ENCODE results near the gene ENPP1. TPM values are rescaled to one million over a fixed set of nuclear protein-coding genes. Genes with fewer than 3 reads are reported as not detected.

Gene ENPP1
- total and polyA plus RNA-seq, 2 of the 4 experiments (the other 2 are of a cell fraction), result 10.9 to 38.9 TPM

GRCh38 chr6:131840936-131841583 lies 33.2 kb downstream of the ENPP1 start:
- no peak for DNase-seq

More at GRCh38 chr6:131840936-131841583, 33.2 kb downstream of the ENPP1 start:
- H3K18ac ChIP-seq (ENCODE audit: low read depth, low read length), result no peak overlapping the region
- H2BK20ac ChIP-seq (ENCODE audit: low read depth, low read length), result no peak overlapping the region
- H3K36me3 ChIP-seq (ENCODE audit: control insufficient read depth, insufficient read depth, low read length), result no peaks in the 10 kb centered on the region
- no peak overlapping the region for H4K91ac ChIP-seq (ENCODE audit: insufficient read depth, low read depth, low read length)
- H3K27ac ChIP-seq (ENCODE audit: insufficient read depth, low read length), result no peak overlapping the region
- no peaks in the 10 kb centered on the region for H3K27me3 ChIP-seq (ENCODE audit: control insufficient read depth, insufficient read depth, low read length)
- H4K20me1 ChIP-seq (ENCODE audit: insufficient read depth, low read length), result no peaks in the 10 kb centered on the region
- H3K4me2 ChIP-seq (ENCODE audit: low read depth, low read length), result no peak overlapping the region
- no peaks in the 10 kb centered on the region for H3K9me1 ChIP-seq (ENCODE audit: insufficient read depth, low read length)
- intact Hi-C loops (cut with micrococcal nuclease), result no loop called here
- no peak overlapping the region for H2BK15ac ChIP-seq (ENCODE audit: low read depth, low read length)
- H2AK9ac ChIP-seq (replicated peaks; ENCODE audit: low read depth, low read length, poor library complexity), result no peak overlapping the region
- in situ Hi-C loops (cut with MboI; ENCODE audit: low sequenced_read_pairs), result no loop called here
- dilution Hi-C loops (cut with HindIII; ENCODE audit: low sequenced_read_pairs, unreplicated experiment), result no loop called here
- no CpG with 5 or more reads among the region's 5 CpGs for WGBS, 2 experiments (ENCODE audit: extremely low coverage in 2 of 2, insufficient read length in 1 of 2)
- BruUV-seq (replicated peaks), result no TSS peak
- no peak overlapping the region for H3K56ac ChIP-seq (ENCODE audit: extremely low read depth, insufficient read depth, low read length)
- no peak overlapping the region for H3K14ac ChIP-seq (replicated peaks; ENCODE audit: low read depth, low read length)
- H2BK5ac ChIP-seq (ENCODE audit: low read depth, low read length, poor library complexity, severe bottlenecking), result no peak overlapping the region
- no peak overlapping the region for H2BK120ac ChIP-seq (ENCODE audit: low read depth, low read length)
- H3K79me1 ChIP-seq (ENCODE audit: low read depth in 1 of 2, low read length in 2 of 2), result peaks cover 0 to 8% of the 10 kb centered on the region in 2 experiments; a peak in 2 of 4 replicates
- H3K9me3 ChIP-seq (ENCODE audit: control insufficient read depth, insufficient read depth, low read length), result no peaks in the 10 kb centered on the region; the same call in 1 of the 2 replicates
- H4K8ac ChIP-seq (ENCODE audit: low read depth in 2 of 2, low read length in 2 of 2), result no peak overlapping the region
- CTCF ChIA-PET, result interaction anchor here (0.6 kb wide), 1 partner anchor 152 kb away, joined by 4 read pairs; no protein-coding TSS in a partner anchor
- ATAC-seq (ENCODE audit: low read depth), result no peak
- no peak overlapping the region for H2AK5ac ChIP-seq (ENCODE audit: low read depth, low read length)
- H3K4ac ChIP-seq (ENCODE audit: low read depth, low read length), result no peak overlapping the region
- H3K4me3 ChIP-seq (ENCODE audit: insufficient read depth, low read depth, low read length), result no peak overlapping the region
- H2AFZ ChIP-seq (replicated peaks; ENCODE audit: low read length, poor library complexity), result no peak overlapping the region
- H3K9ac ChIP-seq (ENCODE audit: low read depth, low read length), result no peak overlapping the region
- no peak overlapping the region for H3K23ac ChIP-seq (ENCODE audit: low read depth, low read length)
- TF ChIP-seq NFE2L2 (IDR thresholded peaks at IDR 0.05; ENCODE audit: low read depth, low read length), result no peak
- TF ChIP-seq CHD1 (IDR thresholded peaks at IDR 0.05; ENCODE audit: low read depth, low read length), result no peak
- no peak for TF ChIP-seq RCOR1 (IDR thresholded peaks at IDR 0.05; ENCODE audit: insufficient replicate concordance, low read length)
- TF ChIP-seq SMC3 (IDR thresholded peaks at IDR 0.05; ENCODE audit: low read depth, low read length), result no peak
- no peak for TF ChIP-seq RFX5 (IDR thresholded peaks at IDR 0.05; ENCODE audit: low read depth, low read length)
- TF ChIP-seq POLR2A (IDR thresholded peaks at IDR 0.05; ENCODE audit: low read depth, low read length), result no peak
- no peak for TF ChIP-seq MAFK (IDR thresholded peaks at IDR 0.05; ENCODE audit: low read depth, low read length)
- no peak for TF ChIP-seq USF2 (IDR thresholded peaks at IDR 0.05; ENCODE audit: low read depth, low read length)
- TF ChIP-seq CEBPB (IDR thresholded peaks at IDR 0.05; ENCODE audit: low read depth, low read length), result no peak
- no peak for TF ChIP-seq FOS (IDR thresholded peaks at IDR 0.05; ENCODE audit: low read depth, low read length)
- no peak for TF ChIP-seq ELK1 (IDR thresholded peaks at IDR 0.05; ENCODE audit: borderline replicate concordance, low read depth, low read length)
- no peak for TF ChIP-seq MXI1 (IDR thresholded peaks at IDR 0.05; ENCODE audit: borderline replicate concordance, low read depth, low read length)
- no peak for TF ChIP-seq CTCF (conservative IDR thresholded peaks at IDR 0.05; ENCODE audit: low read depth, low read length)
- no peak for TF ChIP-seq BHLHE40 (IDR thresholded peaks at IDR 0.05; ENCODE audit: low read depth, low read length)
- H4K5ac ChIP-seq (ENCODE audit: low read depth, low read length), result no peak overlapping the region
- H3K4me1 ChIP-seq (ENCODE audit: control insufficient read depth, insufficient read depth, low read length), result peaks cover 7% of the 10 kb centered on the region
- POLR2A ChIA-PET (ENCODE audit: unreplicated experiment), result no interaction called here

All from IMR-90 (cell line).